Astrocyte of the cerebellum (primary cell): ENCODE results near the gene FREM1.

Experiments used
- DNase-seq: peaks from one replicate; pipeline ENCODE4 v3.0.0-alpha.2; 2011; ENCODE audit warnings: low read depth
- H3K4me3 ChIP-seq: 2 replicates; pipeline ENCODE4 v1.5.1; 2011; ENCODE audit warnings: mild to moderate bottlenecking, low read depth, low read length, moderate library complexity
- in situ Hi-C: cut with HindIII; loops from 2 replicates; pipeline ENCODE4 v1.10.0; 2017; ENCODE audit warnings: low sequenced_read_pairs
- TF ChIP-seq, protein P1 (sequence below): IDR thresholded peaks from 2 replicates; pipeline ENCODE4 v1.5.1; 2012; ENCODE audit warnings: low read length, low read depth, moderate library complexity, mild to moderate bottlenecking; ENCODE audit errors: missing control alignments

FREM1 gene

DNA sequence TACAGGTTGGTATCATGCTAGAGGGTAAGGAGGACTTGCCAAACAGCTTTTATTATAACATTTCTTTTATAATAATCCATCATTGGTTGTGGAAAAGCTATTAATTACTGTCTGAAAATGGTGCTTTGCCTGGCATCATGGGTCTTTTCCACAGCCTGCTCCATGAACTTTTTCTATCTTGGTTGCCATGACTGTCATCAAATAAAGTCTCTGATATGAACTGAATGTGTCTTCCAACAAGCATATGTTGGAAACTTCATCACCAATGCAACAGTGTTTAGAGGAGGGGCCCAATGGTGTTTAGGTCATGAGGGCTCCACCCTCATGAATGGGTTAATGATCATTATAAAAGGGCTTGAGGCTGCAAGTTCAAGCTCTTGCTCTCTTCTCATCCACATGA is 81.0 kb downstream of the FREM1 start:
- DNase-seq: no peak
- no peak overlapping the region for H3K4me3 ChIP-seq
- TF ChIP-seq, protein P1, sequence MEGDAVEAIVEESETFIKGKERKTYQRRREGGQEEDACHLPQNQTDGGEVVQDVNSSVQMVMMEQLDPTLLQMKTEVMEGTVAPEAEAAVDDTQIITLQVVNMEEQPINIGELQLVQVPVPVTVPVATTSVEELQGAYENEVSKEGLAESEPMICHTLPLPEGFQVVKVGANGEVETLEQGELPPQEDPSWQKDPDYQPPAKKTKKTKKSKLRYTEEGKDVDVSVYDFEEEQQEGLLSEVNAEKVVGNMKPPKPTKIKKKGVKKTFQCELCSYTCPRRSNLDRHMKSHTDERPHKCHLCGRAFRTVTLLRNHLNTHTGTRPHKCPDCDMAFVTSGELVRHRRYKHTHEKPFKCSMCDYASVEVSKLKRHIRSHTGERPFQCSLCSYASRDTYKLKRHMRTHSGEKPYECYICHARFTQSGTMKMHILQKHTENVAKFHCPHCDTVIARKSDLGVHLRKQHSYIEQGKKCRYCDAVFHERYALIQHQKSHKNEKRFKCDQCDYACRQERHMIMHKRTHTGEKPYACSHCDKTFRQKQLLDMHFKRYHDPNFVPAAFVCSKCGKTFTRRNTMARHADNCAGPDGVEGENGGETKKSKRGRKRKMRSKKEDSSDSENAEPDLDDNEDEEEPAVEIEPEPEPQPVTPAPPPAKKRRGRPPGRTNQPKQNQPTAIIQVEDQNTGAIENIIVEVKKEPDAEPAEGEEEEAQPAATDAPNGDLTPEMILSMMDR: no peak
- in situ Hi-C loops: no loop called here

- TF ChIP-seq, protein P1: no peak
- in situ Hi-C loops: no loop called here
- no peak overlapping the region for H3K4me3 ChIP-seq
- DNase-seq: no peak
Measured at GRCh38 chr9:14827805-14828204, 82.4 kb downstream of the FREM1 start.

DNA sequence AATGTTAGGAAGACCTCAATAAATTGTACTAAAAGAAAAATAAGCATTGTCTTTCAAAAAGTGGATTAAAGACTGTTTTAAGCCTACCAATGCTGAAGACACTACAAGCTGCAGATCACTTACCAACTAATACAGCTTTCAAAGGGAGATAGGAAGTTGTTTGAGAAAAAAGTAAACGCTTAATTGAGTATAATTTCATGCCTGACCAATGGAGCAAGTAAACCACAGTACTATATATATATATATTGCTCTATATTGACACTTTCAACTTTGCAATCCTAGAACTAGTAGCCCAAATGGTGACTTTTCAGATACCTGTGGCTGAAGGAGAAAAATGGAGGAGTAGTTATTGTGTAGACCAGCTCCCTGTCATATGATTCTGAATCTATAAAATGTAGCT is 85.7 kb downstream of the FREM1 start:
- in situ Hi-C loops: no loop called here
- no peak overlapping the region for H3K4me3 ChIP-seq
- DNase-seq: no peak
- TF ChIP-seq, protein P1: no peak

DNA sequence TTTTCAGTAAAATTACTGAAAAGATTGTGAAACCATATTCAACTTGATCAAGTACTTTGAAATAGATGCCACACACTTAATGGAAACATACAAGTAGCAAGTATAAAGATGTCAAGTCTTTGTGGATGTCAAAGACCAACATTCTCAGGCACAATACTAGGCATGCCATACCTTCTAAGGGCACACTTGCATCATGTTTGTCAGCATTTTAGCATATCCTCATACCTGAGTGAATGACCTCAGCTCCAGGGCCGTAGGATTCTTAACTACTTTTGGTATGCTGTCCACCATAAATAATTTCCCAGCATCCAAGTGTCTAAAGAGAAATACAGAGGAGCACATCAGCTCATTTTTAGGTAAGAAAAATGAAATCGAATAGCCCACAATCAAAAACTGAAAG is 86.4 kb downstream of the FREM1 start:
- in situ Hi-C loops: no loop called here
- no peak for DNase-seq
- H3K4me3 ChIP-seq: no peak overlapping the region
- TF ChIP-seq, protein P1: no peak

- DNase-seq: no peak
- TF ChIP-seq, protein P1: no peak
- H3K4me3 ChIP-seq: no peak overlapping the region
- in situ Hi-C loops: no loop called here
Measured at GRCh38 chr9:14822666-14823065, 87.6 kb downstream of the FREM1 start.

GRCh38 chr9:14819183-14819582 is 91.0 kb downstream of the FREM1 start:
- no peak for DNase-seq
- TF ChIP-seq, protein P1: no peak
- in situ Hi-C loops: no loop called here
- no peak overlapping the region for H3K4me3 ChIP-seq

GRCh38 chr9:14814249-14814628 is 96.0 kb downstream of the FREM1 start:
- no peak overlapping the region for H3K4me3 ChIP-seq
- in situ Hi-C loops: no loop called here
- TF ChIP-seq, protein P1: no peak
- DNase-seq: no peak
